ENCODE data around the gene CLTA.

DNA sequence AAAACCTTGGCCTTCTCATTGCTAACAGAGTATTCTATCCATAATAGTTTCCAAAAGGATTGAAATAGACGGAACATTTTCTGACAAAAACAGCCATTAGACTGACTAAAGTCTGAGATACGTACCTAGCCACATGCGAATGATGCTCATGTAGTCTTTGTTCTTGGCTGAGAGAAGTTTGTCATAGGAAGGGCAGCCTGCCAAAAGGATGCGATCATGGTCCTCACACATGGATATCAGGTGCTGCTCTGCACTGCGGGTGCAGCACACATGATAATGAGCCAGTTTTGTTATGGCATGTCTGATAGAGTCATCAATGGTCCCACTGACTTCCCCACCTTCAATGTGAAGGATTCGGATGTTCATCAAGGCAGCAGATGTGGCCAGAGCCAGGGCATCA is 55.2 kb downstream of the CLTA start:
- TF ChIP-seq, protein P1, sequence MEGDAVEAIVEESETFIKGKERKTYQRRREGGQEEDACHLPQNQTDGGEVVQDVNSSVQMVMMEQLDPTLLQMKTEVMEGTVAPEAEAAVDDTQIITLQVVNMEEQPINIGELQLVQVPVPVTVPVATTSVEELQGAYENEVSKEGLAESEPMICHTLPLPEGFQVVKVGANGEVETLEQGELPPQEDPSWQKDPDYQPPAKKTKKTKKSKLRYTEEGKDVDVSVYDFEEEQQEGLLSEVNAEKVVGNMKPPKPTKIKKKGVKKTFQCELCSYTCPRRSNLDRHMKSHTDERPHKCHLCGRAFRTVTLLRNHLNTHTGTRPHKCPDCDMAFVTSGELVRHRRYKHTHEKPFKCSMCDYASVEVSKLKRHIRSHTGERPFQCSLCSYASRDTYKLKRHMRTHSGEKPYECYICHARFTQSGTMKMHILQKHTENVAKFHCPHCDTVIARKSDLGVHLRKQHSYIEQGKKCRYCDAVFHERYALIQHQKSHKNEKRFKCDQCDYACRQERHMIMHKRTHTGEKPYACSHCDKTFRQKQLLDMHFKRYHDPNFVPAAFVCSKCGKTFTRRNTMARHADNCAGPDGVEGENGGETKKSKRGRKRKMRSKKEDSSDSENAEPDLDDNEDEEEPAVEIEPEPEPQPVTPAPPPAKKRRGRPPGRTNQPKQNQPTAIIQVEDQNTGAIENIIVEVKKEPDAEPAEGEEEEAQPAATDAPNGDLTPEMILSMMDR (conservative IDR thresholded peaks at IDR 0.05): no peak
- no peak for TF ChIP-seq EZH2 (IDR thresholded peaks at IDR 0.05; ENCODE audit: low read depth)

Data from PC-9 (cell line).